HepG2 (cell line): ENCODE results near the gene TMCC2. TPM values are rescaled to one million over a fixed set of nuclear protein-coding genes. Genes with fewer than 3 reads are reported as not detected.

ENCODE experiments used
- BATF2 ChIP-seq: sonication (generic); formaldehyde crosslinking; IDR thresholded peaks from 2 replicates; pipeline ENCODE4 v1.8.0; 2022; ENCODE audit warnings: mild to moderate bottlenecking, missing genetic modification reagents, moderate library complexity
- BRD4 ChIP-seq: sonication (generic); formaldehyde crosslinking; IDR thresholded peaks from 2 replicates; pipeline ENCODE4 v1.4.0; 2020; ENCODE audit warnings: missing genetic modification reagents
- CHCHD3 ChIP-seq: sonication (generic); formaldehyde crosslinking; IDR thresholded peaks from 2 replicates; pipeline ENCODE4 v1.8.0; 2022; ENCODE audit warnings: mild to moderate bottlenecking, missing genetic modification reagents, moderate library complexity
- ESRRA ChIP-seq: sonication (generic); formaldehyde crosslinking; IDR thresholded peaks from 2 replicates; pipeline ENCODE4 v1.5.1; 2020; ENCODE audit warnings: mild to moderate bottlenecking, low read depth, missing genetic modification reagents
- FOXA1 ChIP-seq, 2 experiments: fragments of 450-650 bp in 1 of 2; sonication (generic) in 1 of 2; formaldehyde crosslinking in 1 of 2; IDR thresholded peaks; 2 replicates each; pipeline versions ENCODE4 v1.4.0 to v1.6.1; 2016 to 2020; ENCODE audit warnings: missing genetic modification reagents in 1 of 2
- HDAC2 ChIP-seq: sonication (generic); formaldehyde crosslinking; IDR thresholded peaks from 2 replicates; pipeline ENCODE4 v1.4.0; 2020; ENCODE audit warnings: missing genetic modification reagents
- HNRNPK ChIP-seq: fragments of 200-400 bp; formaldehyde crosslinking; IDR thresholded peaks from 2 replicates; pipeline ENCODE4 v1.6.1; 2018; ENCODE audit warnings: low read length, low read depth, moderate library complexity, mild to moderate bottlenecking; ENCODE audit not compliant: poor library complexity, severe bottlenecking
- NR0B2 ChIP-seq: sonication (generic); formaldehyde crosslinking; IDR thresholded peaks from 2 replicates; pipeline ENCODE4 v1.4.0; 2020; ENCODE audit warnings: mild to moderate bottlenecking, missing genetic modification reagents
- SMC3 ChIP-seq: IDR thresholded peaks from 2 replicates; pipeline ENCODE4 v1.6.1; 2011; ENCODE audit warnings: low read length, improper control_type of control experiment
- SRSF1 ChIP-seq: fragments of 200-400 bp; formaldehyde crosslinking; optimal IDR thresholded peaks from 2 replicates; pipeline ENCODE3; 2017; ENCODE audit warnings: mild to moderate bottlenecking, low read depth, low read length, moderate library complexity
- TRIM24 ChIP-seq: sonication (generic); formaldehyde crosslinking; IDR thresholded peaks from 2 replicates; pipeline ENCODE4 v1.8.0; 2022; ENCODE audit warnings: mild to moderate bottlenecking, missing genetic modification reagents
- YEATS4 ChIP-seq: sonication (generic); formaldehyde crosslinking; IDR thresholded peaks from 2 replicates; pipeline ENCODE4 v1.4.0; 2020; ENCODE audit warnings: missing genetic modification reagents, borderline replicate concordance
- ZEB1 ChIP-seq: IDR thresholded peaks from 2 replicates; pipeline ENCODE4 v1.6.1; 2012; ENCODE audit warnings: mild to moderate bottlenecking, low read depth, inconsistent platforms; ENCODE audit not compliant: insufficient replicate concordance
- ZFP36L1 ChIP-seq: sonication (generic); formaldehyde crosslinking; IDR thresholded peaks from 2 replicates; pipeline ENCODE4 v1.8.0; 2022; ENCODE audit warnings: mild to moderate bottlenecking, missing genetic modification reagents, moderate library complexity
- ZFP62 ChIP-seq: sonication (generic); formaldehyde crosslinking; IDR thresholded peaks from 2 replicates; pipeline ENCODE4 v1.4.0; 2020; ENCODE audit warnings: missing genetic modification reagents
- ZNF18 ChIP-seq: sonication (generic); formaldehyde crosslinking; IDR thresholded peaks from 2 replicates; pipeline ENCODE4 v1.8.0; 2022; ENCODE audit warnings: mild to moderate bottlenecking, missing genetic modification reagents; ENCODE audit not compliant: insufficient replicate concordance
- ZNF383 ChIP-seq: sonication (generic); formaldehyde crosslinking; IDR thresholded peaks from 2 replicates; pipeline ENCODE4 v1.4.0; 2020; ENCODE audit warnings: missing genetic modification reagents, mild to moderate bottlenecking, borderline replicate concordance
- ZNF496 ChIP-seq: sonication (generic); formaldehyde crosslinking; IDR thresholded peaks from 2 replicates; pipeline ENCODE4 v1.8.1; 2023; ENCODE audit warnings: mild to moderate bottlenecking, moderate library complexity, missing genetic modification reagents; ENCODE audit not compliant: insufficient replicate concordance
- ZNF598 ChIP-seq: sonication (generic); formaldehyde crosslinking; IDR thresholded peaks from 2 replicates; pipeline ENCODE4 v1.5.1; 2020; ENCODE audit warnings: mild to moderate bottlenecking, missing genetic modification reagents, borderline replicate concordance
- ZNF724P ChIP-seq: sonication (generic); formaldehyde crosslinking; IDR thresholded peaks from 2 replicates; pipeline ENCODE4 v1.8.0; 2022; ENCODE audit warnings: missing genetic modification reagents, borderline replicate concordance
- ZNF800 ChIP-seq: sonication (generic); formaldehyde crosslinking; IDR thresholded peaks from 2 replicates; pipeline ENCODE4 v1.4.0; 2020; ENCODE audit warnings: missing genetic modification reagents
- ZSCAN21 ChIP-seq: sonication (generic); formaldehyde crosslinking; IDR thresholded peaks from 2 replicates; pipeline ENCODE4 v1.8.0; 2022; ENCODE audit warnings: mild to moderate bottlenecking, missing genetic modification reagents, moderate library complexity, borderline replicate concordance
- polyA plus RNA-seq, 8 experiments: library from polyadenylated mRNA; depleted of rRNA in 3 of 8; stranded (reverse) in 7 of 8; unstranded in 1 of 8; fragments of >200 nt; fragmentation: Illumina TruSeq in 4 of 8; extraction: Trizol in 4 of 8; gene quantifications; 2 replicates each; pipeline versions ENCODE4 v1.2.1 to v1.2.3, GENCODE V29; 2011 to 2016; ENCODE audit warnings: low read depth in 4 of 8, missing spikeins in 1 of 8, mixed read lengths in 1 of 8; ENCODE audit not compliant: insufficient read depth in 1 of 8
- total RNA-seq, 5 experiments: library from RNA; depleted of rRNA; stranded (reverse); fragments of >200 nt; fragmentation: Illumina TruSeq; extraction: Trizol; gene quantifications; 2 replicates each; pipeline ENCODE4 v1.2.3, GENCODE V29; 2016; ENCODE audit warnings: low read depth in 1 of 5

Gene TMCC2
- total and polyA plus RNA-seq, 2 of the 13 experiments (the other 11 are each of a cell fraction or from before 2014, with no cell fraction given) = 0.12 to 0.24 TPM

GRCh38 chr1:205211169-205211838 lies 16.4 kb upstream of the TMCC2 start, which contains the start of gene DSTYK (continued):
- TF ChIP-seq ZNF800 (peak; percentile 81), ZNF724P (CRISPR knock-in tag) (0 out of 2 replicates have a peak, but pooled peaks have one; percentile 21), CHCHD3 (CRISPR knock-in tag) (peak; percentile 73; the same call in 1 of the 2 replicates), BRD4 (CRISPR knock-in tag) (peak; percentile 86), SMC3 (no peak), HDAC2 (CRISPR knock-in tag) (peak; percentile 81; the same call in 1 of the 2 replicates), ZNF18 (peak; percentile 74), FOXA1 (IDR thresholded peaks at IDR 0.05) (no peak), FOXA1 (CRISPR knock-in tag; IDR thresholded peaks at IDR 0.05) (peak; percentile 46; the same call in 1 of the 2 replicates), ZFP62 (CRISPR knock-in tag) (peak; percentile 43; the same call in 1 of the 2 replicates), ZFP36L1 (CRISPR knock-in tag) (peak; percentile 83; the same call in 1 of the 2 replicates), HNRNPK (peak; percentile 58), ZEB1 (peak; percentile 89), ZNF496 (CRISPR knock-in tag) (no peak), BATF2 (CRISPR knock-in tag) (peak; percentile 80), YEATS4 (CRISPR knock-in tag) (peak; percentile 91), ZSCAN21 (peak; percentile 76; the same call in 1 of the 2 replicates), SRSF1 (peak; percentile 21), ZNF598 (CRISPR knock-in tag) (peak; percentile 46; the same call in 1 of the 2 replicates), ESRRA (CRISPR knock-in tag) (peak; percentile 56; the same call in 1 of the 2 replicates), TRIM24 (CRISPR knock-in tag) (no peak), NR0B2 (CRISPR knock-in tag) (peak; percentile 82), ZNF383 (CRISPR knock-in tag) (no peak)
